ENCODE measurements around the gene MRTO4.

GRCh38 chr1:19232524-19232846 is 19.1 kb upstream of the MRTO4 start:
- TF ChIP-seq POU6F1 (CRISPR knock-in tag; IDR thresholded peaks at IDR 0.05; ENCODE audit: borderline replicate concordance, low read depth), result no peak
- TF ChIP-seq TOX (CRISPR knock-in tag; IDR thresholded peaks at IDR 0.05; ENCODE audit: borderline replicate concordance), result no peak
- TF ChIP-seq PATZ1 (CRISPR knock-in tag; IDR thresholded peaks at IDR 0.05; ENCODE audit: borderline replicate concordance), result no peak
- TF ChIP-seq GLIS3 (CRISPR knock-in tag; IDR thresholded peaks at IDR 0.05), result no peak
- TF ChIP-seq ZNF70 (CRISPR knock-in tag; IDR thresholded peaks at IDR 0.05), result no peak
- TF ChIP-seq RARB (CRISPR knock-in tag; IDR thresholded peaks at IDR 0.05), result no peak
- no peak for TF ChIP-seq ZNF8 (CRISPR knock-in tag; IDR thresholded peaks at IDR 0.05)
- TF ChIP-seq ZC3H10 (CRISPR knock-in tag; IDR thresholded peaks at IDR 0.05), result no peak
- no peak for TF ChIP-seq ARNTL (CRISPR knock-in tag; IDR thresholded peaks at IDR 0.05; ENCODE audit: borderline replicate concordance, low read depth)
- no peak for TF ChIP-seq OSR1 (CRISPR knock-in tag; IDR thresholded peaks at IDR 0.05)
- no peak for TF ChIP-seq ZFP30 (CRISPR knock-in tag; IDR thresholded peaks at IDR 0.05)

Measured in SK-N-SH treated with all-trans-retinoic acid at 6 μM for 48 hours (cell line).